ENCODE data around the gene SLC16A1.

DNA sequence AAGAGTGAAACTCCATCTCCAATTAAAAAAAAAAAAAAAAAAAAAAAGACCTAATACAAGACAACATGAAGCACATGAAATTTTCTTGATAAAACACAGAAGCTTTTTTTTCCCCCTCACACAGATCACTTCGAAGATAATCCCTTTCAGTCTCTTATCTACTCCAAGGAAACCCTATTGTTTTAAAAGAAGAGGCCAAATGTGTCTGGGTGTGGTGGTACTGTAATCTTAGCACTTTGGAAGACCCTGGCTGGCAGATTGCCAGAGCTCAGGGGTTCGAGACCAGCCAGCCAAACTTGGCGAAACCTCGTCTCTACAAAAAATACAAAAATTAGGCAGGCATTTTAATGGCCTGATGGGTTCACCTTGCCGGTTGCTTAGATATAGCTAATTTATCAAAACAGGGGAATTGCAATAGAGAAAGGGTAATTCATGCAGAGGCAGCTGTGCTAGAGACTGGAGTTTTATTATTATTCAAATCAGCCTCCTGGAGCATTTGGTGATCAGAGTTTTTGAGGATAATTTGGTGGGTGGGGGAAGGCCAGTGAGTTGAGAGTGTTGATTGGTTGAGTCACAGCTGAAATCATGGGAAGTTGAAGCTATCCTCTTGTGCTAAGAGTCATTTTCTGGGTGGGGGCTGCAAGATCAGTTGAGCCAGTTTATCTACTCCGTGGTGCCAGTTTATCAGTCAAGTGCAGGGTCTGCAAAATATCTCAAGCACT lies 62.5 kb downstream of the SLC16A1 start:
- TF ChIP-seq, protein P1, sequence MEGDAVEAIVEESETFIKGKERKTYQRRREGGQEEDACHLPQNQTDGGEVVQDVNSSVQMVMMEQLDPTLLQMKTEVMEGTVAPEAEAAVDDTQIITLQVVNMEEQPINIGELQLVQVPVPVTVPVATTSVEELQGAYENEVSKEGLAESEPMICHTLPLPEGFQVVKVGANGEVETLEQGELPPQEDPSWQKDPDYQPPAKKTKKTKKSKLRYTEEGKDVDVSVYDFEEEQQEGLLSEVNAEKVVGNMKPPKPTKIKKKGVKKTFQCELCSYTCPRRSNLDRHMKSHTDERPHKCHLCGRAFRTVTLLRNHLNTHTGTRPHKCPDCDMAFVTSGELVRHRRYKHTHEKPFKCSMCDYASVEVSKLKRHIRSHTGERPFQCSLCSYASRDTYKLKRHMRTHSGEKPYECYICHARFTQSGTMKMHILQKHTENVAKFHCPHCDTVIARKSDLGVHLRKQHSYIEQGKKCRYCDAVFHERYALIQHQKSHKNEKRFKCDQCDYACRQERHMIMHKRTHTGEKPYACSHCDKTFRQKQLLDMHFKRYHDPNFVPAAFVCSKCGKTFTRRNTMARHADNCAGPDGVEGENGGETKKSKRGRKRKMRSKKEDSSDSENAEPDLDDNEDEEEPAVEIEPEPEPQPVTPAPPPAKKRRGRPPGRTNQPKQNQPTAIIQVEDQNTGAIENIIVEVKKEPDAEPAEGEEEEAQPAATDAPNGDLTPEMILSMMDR (conservative IDR thresholded peaks at IDR 0.05 in 1 of 2, IDR thresholded peaks at IDR 0.05 in 1 of 2; ENCODE audit: extremely low read depth in 1 of 2, insufficient read depth in 1 of 2, low read depth in 1 of 2, low read length in 2 of 2): no peak
- no peak for TF ChIP-seq EZH2 (IDR thresholded peaks at IDR 0.05; ENCODE audit: borderline replicate concordance, low read length)
